HL-60 (cell line): ENCODE results near the gene MEP1B.

Experiments used
- DNase-seq, 2 experiments: peaks; one replicate each; pipeline ENCODE4 v3.0.0-alpha.2; 2010 to 2020; ENCODE audit warnings: low read depth in 1 of 2, low spot score in 1 of 2
- H3K27ac ChIP-seq: fragments of 250-450 bp; sonication (Bioruptor Pico); replicated peaks from 2 replicates; pipeline ENCODE4 v1.5.1; 2020; ENCODE audit warnings: mild to moderate bottlenecking, moderate library complexity
- H3K27me3 ChIP-seq: fragments of 250-450 bp; sonication (Bioruptor Pico); 2 replicates; pipeline ENCODE4 v1.5.1; 2021; ENCODE audit warnings: mild to moderate bottlenecking, moderate library complexity; ENCODE audit not compliant: insufficient read depth, poor library complexity, severe bottlenecking
- H3K4me3 ChIP-seq: replicated peaks from 2 replicates; pipeline ENCODE4 v1.5.1; 2011; ENCODE audit warnings: mild to moderate bottlenecking, control low read depth, low read length; ENCODE audit not compliant: insufficient read depth
- CTCF ChIP-seq: IDR thresholded peaks from one replicate; pipeline ENCODE4 v1.5.1; 2011; ENCODE audit warnings: low read length, control low read depth, inconsistent platforms; ENCODE audit not compliant: insufficient read depth
- GABPA ChIP-seq: IDR thresholded peaks from 2 replicates; pipeline ENCODE4 v1.6.1; 2012; ENCODE audit warnings: low read depth
- POLR2AphosphoS5 ChIP-seq: IDR thresholded peaks from 2 replicates; pipeline ENCODE4 v1.6.1; 2012; ENCODE audit warnings: low read depth
- REST ChIP-seq: IDR thresholded peaks from 2 replicates; pipeline ENCODE4 v1.6.1; 2012; ENCODE audit warnings: low read depth; ENCODE audit not compliant: insufficient replicate concordance
- SPI1 ChIP-seq: IDR thresholded peaks from 2 replicates; pipeline ENCODE4 v1.6.1; 2012; ENCODE audit warnings: low read depth, mild to moderate bottlenecking, borderline replicate concordance

Gene MEP1B

GRCh38 chr18:32258558-32259204, 68.8 kb downstream of the MEP1B start:
- no peak overlapping the region for H3K27ac ChIP-seq
- TF ChIP-seq CTCF: no peak
- H3K4me3 ChIP-seq: no peak overlapping the region
- no peak for DNase-seq
- H3K27me3 ChIP-seq: peaks cover 6% of the 10 kb centered on the region

- no peak overlapping the region for H3K27ac ChIP-seq
- H3K4me3 ChIP-seq: no peak overlapping the region
- peaks cover 11% of the 10 kb centered on the region for H3K27me3 ChIP-seq
- DNase-seq: no peak
- no peak for TF ChIP-seq CTCF
- no peak for TF ChIP-seq REST
- no peak for TF ChIP-seq GABPA
- no peak for TF ChIP-seq POLR2AphosphoS5
- no peak for TF ChIP-seq SPI1
Measured at GRCh38 chr18:32259553-32259952, 69.7 kb downstream of the MEP1B start.

- H3K4me3 ChIP-seq: no peak overlapping the region
- TF ChIP-seq GABPA: no peak
- TF ChIP-seq CTCF: no peak
- no peak for TF ChIP-seq REST
- TF ChIP-seq SPI1: no peak
- no peak for TF ChIP-seq POLR2AphosphoS5
- H3K27ac ChIP-seq: no peak overlapping the region
- no peak for DNase-seq
- H3K27me3 ChIP-seq: peaks cover 11% of the 10 kb centered on the region
Measured at GRCh38 chr18:32261003-32261402, 71.2 kb downstream of the MEP1B start.

GRCh38 chr18:32262092-32262491, 72.3 kb downstream of the MEP1B start:
- TF ChIP-seq POLR2AphosphoS5: no peak
- no peak for TF ChIP-seq SPI1
- TF ChIP-seq REST: no peak
- no peak for TF ChIP-seq GABPA
- TF ChIP-seq CTCF: no peak
- Histone ChIP-seq H3K27ac (no peak overlapping the region), H3K4me3 (no peak overlapping the region), H3K27me3 (peaks cover 16% of the 10 kb centered on the region)
- no peak for DNase-seq
